A204.1 (cell line): Measurements from ENCODE around the gene TRAPPC1.

ENCODE experiments used
- FAIRE-seq: peaks from 2 replicates; lab custom pipeline; 2012; peaks lifted over from hg19 to GRCh38; lab: Jason Lieb, UNC

TRAPPC1 gene

GRCh38 chr17:7897090-7897489, 34.7 kb downstream of the TRAPPC1 start:
- no peak for FAIRE-seq

GRCh38 chr17:7894866-7895265, 36.9 kb downstream of the TRAPPC1 start:
- FAIRE-seq: no peak

- no peak for FAIRE-seq
Observed at GRCh38 chr17:7894226-7894625, 37.5 kb downstream of the TRAPPC1 start.

GRCh38 chr17:7893187-7893880, 38.4 kb downstream of the TRAPPC1 start:
- no peak for FAIRE-seq

- no peak for FAIRE-seq
Observed at GRCh38 chr17:7889166-7889955, 42.4 kb downstream of the TRAPPC1 start.

DNA sequence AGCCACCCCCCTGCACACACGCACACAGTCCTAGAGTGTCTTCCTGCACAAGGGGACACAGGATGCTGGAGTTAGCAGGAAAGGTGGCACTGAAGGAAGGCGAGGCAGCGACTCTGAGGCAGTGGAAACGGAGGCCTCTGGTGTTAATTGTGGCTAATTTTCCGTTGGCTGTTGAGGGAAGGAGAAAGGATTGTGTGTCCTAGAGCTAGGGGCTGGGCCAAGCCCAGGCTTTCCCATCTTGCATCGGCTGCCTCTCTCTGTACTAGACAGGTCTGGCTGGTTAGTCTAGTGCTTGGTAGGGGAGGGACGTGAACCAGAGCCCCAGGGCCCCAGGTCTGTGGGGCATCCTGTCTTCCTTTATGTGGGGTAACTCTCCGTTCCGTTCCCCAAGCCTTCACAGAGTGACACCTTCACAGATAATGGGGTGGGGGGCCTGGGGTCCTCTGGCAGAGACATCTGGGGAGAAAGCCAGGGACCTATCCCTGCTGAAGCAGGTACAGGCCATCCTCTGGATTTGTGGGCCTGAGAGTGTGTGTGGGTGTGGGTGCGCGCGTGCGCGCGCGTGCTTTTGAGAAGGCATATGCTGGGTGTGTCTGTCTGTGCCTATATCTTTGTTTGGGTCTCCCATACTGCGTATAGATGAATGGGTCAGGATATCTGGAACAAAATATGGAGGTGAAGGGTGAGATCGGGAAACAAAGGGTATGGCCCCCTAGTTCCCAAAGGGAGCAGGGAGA, 43.4 kb downstream of the TRAPPC1 start, which contains the start of gene CHD3:
Gene CHD3 (plus strand): TSS at position 606 of the 737 bp plus-strand sequence. CDS start 212 bp downstream, outside the sequence.
- FAIRE-seq: no peak

DNA sequence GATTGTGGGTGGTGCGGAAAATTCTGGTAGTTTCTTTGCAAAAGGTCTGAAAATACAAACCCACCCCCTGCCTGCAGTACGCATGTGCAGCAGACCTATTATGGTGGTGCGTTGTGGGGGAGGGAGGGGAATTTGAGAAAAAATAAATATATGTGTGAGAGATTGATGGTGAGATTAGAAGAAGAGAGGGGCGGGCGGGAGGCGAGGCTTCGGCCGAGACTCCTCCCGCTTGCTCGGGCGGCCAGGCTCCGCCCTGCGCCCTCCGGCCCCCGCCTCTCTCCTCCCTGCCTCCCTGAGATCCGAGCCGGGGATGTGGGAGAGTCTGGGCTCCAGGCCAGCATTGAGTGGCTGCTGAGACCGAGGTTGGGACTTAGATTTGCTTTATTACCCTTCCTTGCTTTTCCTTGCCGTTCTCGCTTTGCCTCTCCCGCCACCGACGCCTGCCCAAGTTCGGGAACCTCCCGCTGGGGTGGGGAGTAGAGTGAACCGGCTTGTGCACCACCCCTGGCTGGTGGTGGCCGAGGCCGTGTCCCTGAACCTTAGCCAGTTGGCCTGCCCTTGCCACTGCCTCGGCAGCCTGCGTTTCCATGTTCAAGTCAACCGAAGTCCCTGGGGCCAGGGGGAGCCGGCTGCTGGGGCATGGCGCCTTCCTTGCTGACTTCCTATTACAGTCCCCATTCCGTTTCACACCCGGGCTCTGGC, 44.1 kb downstream of the TRAPPC1 start:
- peak; percentile 99 for FAIRE-seq

DNA sequence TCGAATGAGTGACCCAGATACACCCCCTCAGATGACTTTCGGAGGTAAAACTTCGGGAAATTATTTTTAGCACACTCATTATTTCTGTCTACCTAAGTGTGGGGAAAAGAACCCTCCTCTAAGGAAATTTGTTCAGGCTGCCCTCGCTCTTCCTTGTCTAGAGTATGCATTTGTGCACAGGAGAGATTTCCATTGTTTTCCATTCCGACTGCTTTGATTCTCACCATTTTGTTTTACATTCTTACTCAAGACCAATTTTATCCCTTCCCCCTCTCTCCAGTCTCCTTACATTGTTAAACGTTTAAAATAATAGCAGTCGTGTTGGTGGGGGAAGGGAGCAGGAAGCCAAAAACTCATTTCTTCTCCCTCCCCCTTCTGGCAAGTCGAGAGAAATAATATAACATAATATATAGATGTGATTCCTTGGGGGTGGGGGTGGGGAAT, 44.7 kb downstream of the TRAPPC1 start:
- no peak for FAIRE-seq

DNA sequence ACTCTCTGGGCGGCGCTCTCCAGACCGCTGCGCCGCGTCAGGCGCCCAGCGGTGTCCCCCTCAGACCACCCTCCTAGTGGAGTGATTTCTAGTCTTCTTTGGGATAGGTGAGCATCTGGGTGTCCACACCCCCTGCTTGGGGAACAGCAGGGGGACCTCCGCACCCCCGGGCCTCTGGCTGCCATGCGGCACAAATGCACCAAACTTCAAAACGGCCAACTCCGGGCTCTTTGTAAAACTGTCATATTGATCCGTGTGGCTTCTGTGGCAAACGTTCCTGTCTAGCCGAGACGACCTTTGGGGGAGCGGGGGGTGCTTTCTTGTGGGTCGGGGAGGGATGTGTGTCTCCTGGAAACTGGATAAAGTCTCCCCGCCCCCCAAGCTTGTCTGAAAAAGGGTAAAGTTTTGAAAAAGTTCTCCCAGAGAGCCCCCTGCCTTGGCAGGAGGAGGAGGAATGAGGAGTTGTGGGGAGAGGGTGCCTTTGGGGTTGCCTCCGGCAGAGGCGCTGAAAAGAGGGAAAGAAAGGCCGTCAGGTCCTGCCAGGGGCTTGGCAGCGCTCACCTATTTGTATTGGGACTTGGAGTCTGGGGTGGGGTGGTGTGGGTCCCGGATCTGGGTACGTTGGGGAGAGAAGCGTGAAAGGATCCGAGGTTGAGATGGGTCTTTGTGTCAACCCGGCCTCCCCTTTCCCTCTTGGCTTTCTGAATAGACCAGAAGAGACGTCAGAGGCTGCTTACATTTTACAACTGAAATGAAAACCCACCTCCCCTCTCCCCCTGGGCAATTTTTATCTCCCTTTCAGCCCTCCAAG, 45.3 kb downstream of the TRAPPC1 start:
- no peak for FAIRE-seq

GRCh38 chr17:7885367-7886226, 46.1 kb downstream of the TRAPPC1 start:
- no peak for FAIRE-seq

- no peak for FAIRE-seq
Observed at GRCh38 chr17:7884581-7885366, 47.0 kb downstream of the TRAPPC1 start.

DNA sequence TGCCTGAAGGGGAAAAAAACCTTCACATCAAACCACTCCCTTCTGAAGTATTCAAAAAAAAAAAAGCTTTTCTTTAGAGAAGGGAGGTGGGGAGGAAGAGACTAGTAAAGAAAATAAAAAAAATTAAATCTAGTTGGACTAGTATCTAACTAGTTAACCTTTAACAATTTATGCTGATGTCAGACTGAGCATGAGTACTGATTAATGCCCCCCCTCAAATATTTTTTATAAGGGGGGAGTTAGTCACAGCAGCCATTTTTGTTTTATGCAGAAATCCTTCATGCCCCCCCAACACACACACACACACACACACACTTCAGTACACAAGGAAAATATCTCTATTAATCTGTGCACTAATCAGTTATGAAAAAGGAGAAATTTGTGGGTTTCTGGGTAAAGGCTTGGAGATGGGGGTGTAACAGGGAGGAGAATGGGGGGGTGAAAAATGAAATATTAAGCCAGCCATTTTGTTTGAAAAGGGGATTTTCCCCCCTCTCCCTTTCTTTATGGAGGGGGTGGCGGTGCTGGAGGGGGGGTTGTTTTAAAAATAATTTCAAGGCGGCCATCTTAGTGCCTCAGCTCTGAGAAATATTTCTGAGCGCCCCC, 47.9 kb downstream of the TRAPPC1 start:
- FAIRE-seq: no peak

DNA sequence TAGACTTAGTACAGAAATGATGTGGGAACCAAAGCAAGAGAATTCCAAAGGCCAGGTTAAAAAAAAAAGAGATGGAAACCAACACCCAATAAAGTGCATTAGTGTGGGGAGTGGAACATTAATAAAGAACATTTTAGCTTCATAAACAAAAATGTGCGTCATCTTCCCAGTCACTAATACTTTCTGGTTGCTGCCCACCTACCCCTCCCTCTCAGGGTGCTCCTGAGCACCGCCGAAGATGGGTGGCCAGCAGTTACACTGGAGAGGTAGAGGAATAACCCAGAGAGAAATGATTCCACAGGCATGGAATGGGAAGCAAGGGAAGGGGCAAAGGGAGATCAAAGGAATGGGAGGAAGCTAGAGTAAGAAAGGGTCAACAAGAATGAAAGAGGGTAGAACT, 49.1 kb downstream of the TRAPPC1 start:
- FAIRE-seq: no peak

GRCh38 chr17:7882068-7882467, 49.7 kb downstream of the TRAPPC1 start:
- no peak for FAIRE-seq

DNA sequence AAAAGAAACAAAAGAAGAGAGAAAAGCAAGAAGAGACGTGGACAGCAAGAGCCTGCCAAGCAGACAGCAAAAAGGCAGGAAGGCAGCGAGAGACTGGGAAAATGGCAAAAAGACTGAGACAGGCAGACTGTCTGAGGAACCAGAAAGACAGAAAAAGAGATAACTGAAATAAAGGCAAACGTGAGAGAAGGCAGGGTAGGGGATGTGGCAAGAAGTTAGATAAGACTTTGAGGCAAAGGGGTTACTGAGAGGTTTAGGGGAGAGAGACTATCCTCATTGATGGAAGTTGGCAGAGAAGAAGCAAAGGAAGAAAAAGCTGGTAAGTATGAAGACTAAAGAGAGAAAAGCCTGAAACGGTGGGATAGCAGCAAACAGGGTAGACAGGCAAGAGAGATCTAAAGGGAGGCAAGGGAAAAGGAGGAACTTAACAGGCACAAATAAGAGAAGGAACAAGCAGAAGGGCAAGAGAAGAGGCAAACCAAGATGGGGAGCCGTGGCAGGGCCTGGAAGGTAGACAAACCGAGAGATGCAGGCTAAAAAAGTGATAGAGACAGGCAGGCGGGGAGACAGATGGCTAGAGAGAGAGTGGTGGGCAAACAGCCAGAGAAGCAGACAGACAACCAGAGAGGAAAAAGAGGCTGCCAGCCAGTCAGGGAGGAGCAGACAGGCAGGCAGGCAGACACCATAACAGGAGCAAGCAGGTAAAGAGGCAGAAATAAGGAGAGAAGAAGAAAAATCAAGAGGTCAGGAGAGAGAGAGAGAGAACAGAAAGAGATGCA, 50.3 kb downstream of the TRAPPC1 start:
- no peak for FAIRE-seq
